ENCODE results near the gene NCAPH2.

GRCh38 chr22:50477923-50478322, 30.1 kb upstream of the NCAPH2 start:
- TF ChIP-seq POLR2A (IDR thresholded peaks at IDR 0.05) (no peak), CTCF (IDR thresholded peaks at IDR 0.05) (no peak)
